ENCODE measurements around the gene CFAP91.

CFAP91 gene

DNA sequence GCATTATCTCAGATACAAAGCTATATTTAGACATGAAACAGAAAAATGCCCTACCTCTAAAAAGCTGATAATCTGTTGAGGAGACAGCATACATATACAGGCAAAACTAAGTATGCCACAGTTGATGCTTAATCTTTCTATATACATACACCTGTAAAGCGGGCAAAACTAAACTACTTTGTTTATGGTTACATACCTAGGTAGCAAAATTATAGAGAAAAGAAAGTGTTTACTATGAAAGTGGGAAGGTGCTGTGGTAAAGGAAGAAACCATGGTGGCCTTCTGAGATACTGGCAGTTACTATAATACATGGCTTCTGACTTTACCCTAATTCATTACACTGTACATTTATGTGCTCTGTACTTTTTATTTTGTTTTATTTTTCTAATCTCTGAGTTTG lies 43.1 kb downstream of the CFAP91 start:
- DNase-seq: no peak

DNA sequence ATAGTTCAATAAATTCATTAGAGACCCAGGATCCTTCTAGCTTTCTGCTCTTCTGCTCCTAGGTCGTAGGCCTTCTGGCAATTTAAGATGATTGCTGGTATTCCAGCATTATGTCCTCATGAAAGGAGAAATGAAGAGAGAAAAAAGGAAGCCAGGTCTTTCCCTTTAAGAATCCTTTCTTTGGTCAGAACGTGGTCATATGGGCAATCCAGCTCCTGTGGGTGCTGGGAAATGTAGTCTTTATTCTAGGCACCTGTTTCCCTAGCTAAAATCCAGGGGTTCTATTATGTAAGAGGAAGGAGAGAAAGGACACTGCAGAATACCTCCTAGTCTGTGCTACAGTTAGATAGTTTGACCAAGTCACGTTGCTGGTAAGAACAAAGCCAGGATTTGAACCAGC lies 43.6 kb downstream of the CFAP91 start:
- DNase-seq: no peak

DNA sequence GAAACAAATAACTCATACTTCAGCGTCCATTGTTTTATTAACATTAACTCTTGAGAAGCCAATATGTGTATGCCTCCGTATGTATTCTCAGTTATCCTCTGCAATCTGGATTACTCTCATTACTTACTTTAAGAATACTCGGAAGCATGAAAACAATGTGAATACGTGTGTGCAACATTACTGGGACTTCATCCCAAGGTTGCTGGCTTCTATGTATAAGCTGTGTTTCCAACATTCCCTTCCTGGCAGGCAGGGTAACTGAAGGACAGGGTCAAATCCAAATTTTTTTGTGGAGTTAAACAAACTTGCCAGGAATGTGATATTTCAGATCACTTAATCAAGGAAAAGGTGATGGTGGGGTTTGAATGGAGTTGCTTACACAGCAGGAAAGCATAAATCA lies 44.5 kb downstream of the CFAP91 start:
- DNase-seq: no peak

DNA sequence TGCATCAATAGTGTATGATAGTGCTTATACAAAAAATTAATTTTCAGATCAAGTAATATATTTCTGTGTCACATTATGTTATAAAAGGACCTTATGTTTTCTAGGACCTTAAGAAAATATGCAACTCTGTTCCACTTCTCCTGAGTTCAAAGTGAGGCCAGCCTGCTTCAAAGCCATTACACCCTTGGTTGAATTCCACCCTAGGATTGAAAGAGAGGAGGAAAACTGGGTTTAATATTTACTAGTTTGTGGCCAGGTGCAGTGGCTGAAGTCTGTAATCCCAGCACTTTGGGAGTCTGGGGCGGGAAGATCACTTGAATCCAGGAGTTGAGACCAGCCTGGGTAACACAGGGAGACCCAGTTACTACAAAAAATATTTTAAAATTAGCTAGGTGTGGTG lies 46.2 kb downstream of the CFAP91 start:
- DNase-seq: no peak

DNA sequence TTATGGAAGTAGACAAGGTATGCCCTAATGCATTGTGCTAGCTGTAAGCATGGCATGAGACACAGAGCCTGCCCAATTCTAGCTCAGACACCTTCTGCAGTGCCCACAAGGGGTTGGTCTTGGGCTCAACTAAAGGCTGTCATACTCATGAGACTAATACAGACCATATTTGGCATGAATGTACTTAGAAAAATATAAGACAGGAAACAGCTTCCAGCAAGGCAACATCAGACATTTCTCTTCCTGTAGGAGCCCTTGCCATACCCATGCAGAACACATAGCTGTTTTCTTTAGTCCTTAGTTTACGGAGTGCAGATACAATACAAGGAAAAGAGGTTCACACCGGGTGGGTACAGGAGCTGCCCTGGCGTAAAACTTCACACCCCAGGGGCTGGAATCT lies 48.6 kb downstream of the CFAP91 start:
- no peak for DNase-seq
